IPS-18c (cell line): Measurements from ENCODE around the gene SUMF1.

ENCODE experiments used
- H3K4me3 ChIP-seq: 2 replicates; pipeline ENCODE4 v1.7.0; 2013; ENCODE audit warnings: low read depth, mild to moderate bottlenecking, low read length, moderate library complexity; ENCODE audit not compliant: insufficient read depth
- H3K9me3 ChIP-seq: one replicate; pipeline ENCODE4 v1.6.1; 2013; ENCODE audit warnings: mild to moderate bottlenecking, low read length, moderate library complexity; ENCODE audit not compliant: control insufficient read depth, insufficient read depth

The SUMF1 gene

DNA sequence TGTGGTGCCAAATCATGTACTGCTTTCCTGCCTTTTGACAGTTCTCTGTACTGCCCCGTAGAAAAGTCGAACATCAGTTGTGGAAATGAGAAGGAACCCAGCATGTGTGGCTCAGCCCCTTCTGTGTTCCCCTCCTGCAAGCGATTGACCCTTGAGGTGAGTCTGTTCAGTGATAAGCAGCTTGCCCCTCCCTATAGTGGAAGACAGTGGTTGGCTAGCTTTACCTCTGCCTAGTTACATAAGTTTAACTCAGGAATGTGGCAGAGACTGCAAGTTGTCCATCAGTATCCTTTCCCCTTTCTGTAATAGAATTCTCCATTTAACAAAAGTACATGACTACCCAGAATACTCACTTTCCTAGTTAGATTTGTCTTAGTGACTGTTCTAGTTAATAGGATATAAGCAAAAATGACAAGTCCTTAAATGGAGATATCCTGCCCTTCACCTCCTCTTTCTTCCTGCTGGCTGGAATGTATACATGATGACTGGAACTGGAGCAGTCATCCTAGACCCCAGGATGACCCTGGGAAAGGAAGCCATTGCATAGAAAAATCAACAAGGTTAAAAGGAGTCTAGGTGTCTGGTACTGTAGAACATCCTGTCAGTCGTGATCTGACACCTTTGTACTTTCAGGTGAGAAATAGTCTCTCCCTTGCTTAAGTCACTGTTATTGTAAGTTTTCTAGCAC lies 153.3 kb downstream of the SUMF1 start:
- H3K9me3 ChIP-seq, result no peaks in the 10 kb centered on the region

DNA sequence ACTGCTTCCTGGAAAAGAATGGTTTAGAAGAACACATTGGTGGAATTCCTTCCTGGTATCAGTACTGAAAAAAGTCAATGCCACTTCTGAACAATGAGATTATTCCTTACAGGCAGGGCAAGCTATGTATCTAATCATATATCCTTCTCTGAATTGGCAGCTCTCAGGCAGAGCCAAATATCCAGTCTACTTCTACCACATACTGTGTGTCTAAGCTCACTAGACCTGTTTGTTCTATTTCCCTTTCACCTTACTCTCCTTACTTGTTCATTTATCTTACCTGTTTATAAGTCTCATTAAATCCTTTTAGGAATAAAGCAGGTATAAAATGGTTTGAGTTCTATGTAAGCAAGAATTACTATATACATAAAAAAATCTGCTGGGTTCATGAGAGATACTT lies 155.6 kb downstream of the SUMF1 start:
- H3K4me3 ChIP-seq, result no peak overlapping the region
- no peaks in the 10 kb centered on the region for H3K9me3 ChIP-seq

More for the DNA sequence above, 153.3 kb downstream of the SUMF1 start:
- H3K4me3 ChIP-seq, result no peak overlapping the region
